Measurements from ENCODE around the gene SULT1A2. TPM values are rescaled to one million over a fixed set of nuclear protein-coding genes. Genes with fewer than 3 reads are reported as not detected.
"Not testable (repeated sequence)": the region's sequence is repeated elsewhere in the genome, so short reads cannot be mapped to it uniquely, and the experiment has no call there.

SULT1A2 gene
- total and polyA plus RNA-seq, 2 of the 8 experiments (the other 6 are each of a cell fraction or from before 2014, with no cell fraction given), result 0.29 to 0.35 TPM

- TF ChIP-seq JUN (IDR thresholded peaks at IDR 0.05; ENCODE audit: low read depth, low read length) (no peak), POLR2A (IDR thresholded peaks at IDR 0.05; ENCODE audit: control extremely low read depth in 1 of 2, low read depth in 2 of 2, low read length in 2 of 2) (no peak), EGR1 (IDR thresholded peaks at IDR 0.05; ENCODE audit: borderline replicate concordance, low read depth, low read length) (no peak), KDM5A (IDR thresholded peaks at IDR 0.05; ENCODE audit: low read length) (no peak)
Observed at GRCh38 chr16:28602529-28602928, 5.7 kb upstream of the SULT1A2 start (continued).

DNA sequence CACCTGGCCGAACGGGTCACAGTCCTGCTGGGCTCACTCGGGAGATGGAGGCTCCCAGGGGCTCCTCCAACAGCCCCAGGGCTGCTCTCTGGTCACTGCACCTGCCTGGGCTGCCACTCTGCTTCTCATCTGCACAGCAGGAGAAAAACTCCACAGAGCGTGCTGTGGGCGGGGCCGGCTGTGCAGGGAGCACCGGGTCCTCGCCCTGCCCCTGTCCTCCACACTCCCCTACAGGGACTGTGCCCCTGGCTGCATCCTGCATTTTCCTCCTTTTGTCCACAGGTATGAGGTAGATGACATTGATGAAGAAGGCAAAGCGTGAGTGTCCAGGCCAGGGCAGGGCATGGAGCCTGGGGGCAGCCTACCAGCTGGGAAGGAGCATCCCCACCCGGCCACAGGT, 5.2 kb upstream of the SULT1A2 start:
- 20% methylated on average over 1 of the region's 10 CpGs; no CpG with 5 or more reads in 1 of the 2 experiments for WGBS, 2 experiments (ENCODE audit: extremely low coverage in 1 of 2, insufficient coverage in 1 of 2, insufficient read length in 1 of 2, insufficient replicate concordance in 2 of 2, low coverage in 1 of 2, low lambda C conversion rate in 2 of 2, missing lambda C conversion rate in 1 of 2)

More for the DNA sequence above, 5.2 kb upstream of the SULT1A2 start:
- H3K4me3 ChIP-seq (ENCODE audit: extremely low read depth in 1 of 4, insufficient read depth in 2 of 4, low read depth in 3 of 4, low read length in 4 of 4); H3K79me2 ChIP-seq (ENCODE audit: control insufficient read depth in 1 of 2, insufficient read depth in 2 of 2, low read length in 2 of 2); H3K27me3 ChIP-seq (replicated peaks in 1 of 4; ENCODE audit: control insufficient read depth in 3 of 4, extremely low read depth in 1 of 4, insufficient read depth in 3 of 4, low read length in 3 of 4); H2BK12ac ChIP-seq (ENCODE audit: low read depth, low read length); DNase-seq (ENCODE audit: low read depth in 1 of 2, low spot score in 2 of 2); H2BK15ac ChIP-seq (ENCODE audit: low read length); H3K4me2 ChIP-seq (ENCODE audit: insufficient read depth in 1 of 2, low read depth in 2 of 2, low read length in 2 of 2); H4K8ac ChIP-seq (ENCODE audit: extremely low read depth, insufficient read depth, low read length); H2BK5ac ChIP-seq (ENCODE audit: low read depth, low read length); H3K18ac ChIP-seq (ENCODE audit: extremely low read depth, low read length); H3K27ac ChIP-seq (ENCODE audit: low read depth, low read length); H2BK120ac ChIP-seq (replicated peaks; ENCODE audit: low read depth, low read length); H3K23me2 ChIP-seq (ENCODE audit: low read depth, low read length); H2AK5ac ChIP-seq (ENCODE audit: low read depth, low read length); H2AFZ ChIP-seq (ENCODE audit: low read length); H3K23ac ChIP-seq (ENCODE audit: insufficient read length); H3K4me1 ChIP-seq (replicated peaks in 1 of 4; ENCODE audit: control insufficient read depth in 3 of 4, insufficient read depth in 4 of 4, low read length in 3 of 4); H3K56ac ChIP-seq (replicated peaks; ENCODE audit: insufficient read length, low read depth, low read length); H3K9ac ChIP-seq (replicated peaks in 1 of 4; ENCODE audit: extremely low read depth in 1 of 4, low read depth in 3 of 4, low read length in 3 of 4); H3K79me1 ChIP-seq (ENCODE audit: low read depth, low read length); H3K9me3 ChIP-seq (ENCODE audit: insufficient read depth in 2 of 2, low read depth in 1 of 2, low read length in 1 of 2); H2BK20ac ChIP-seq (ENCODE audit: low read length); H3K14ac ChIP-seq (ENCODE audit: insufficient read length); H4K20me1 ChIP-seq (replicated peaks in 1 of 2; ENCODE audit: control insufficient read depth in 1 of 2, insufficient read depth in 2 of 2, low read length in 2 of 2); H3K36me3 ChIP-seq (ENCODE audit: control insufficient read depth in 2 of 4, insufficient read depth in 4 of 4, low read length in 3 of 4); H4K91ac ChIP-seq (replicated peaks; ENCODE audit: insufficient read length, low read length); FAIRE-seq; H3K4ac ChIP-seq (replicated peaks; ENCODE audit: insufficient read length, low read depth, low read length); H4K5ac ChIP-seq (ENCODE audit: insufficient read length, low read depth, low read length); CTCF ChIA-PET (ENCODE audit: partially characterized antibody): not testable (repeated sequence)
- POLR2A ChIA-PET (ENCODE audit: partially characterized antibody), result interaction anchor here (0.6 kb wide), 1 partner anchor 115 kb away, joined by 3 read pairs; no protein-coding TSS in a partner anchor

Data from H1 (cell line).